Skeletal muscle tissue (tissue), 4 donors: ENCODE data around the gene SERPINB1. TPM values are rescaled to one million over a fixed set of nuclear protein-coding genes. Genes with fewer than 3 reads are reported as not detected.
"Not testable (repeated sequence)": the region's sequence is repeated elsewhere in the genome, so short reads cannot be mapped to it uniquely, and the experiment has no call there.

Experiments used
- H3K27ac ChIP-seq: one replicate; pipeline ENCODE4 v1.7.0; 2013; ENCODE audit warnings: mild to moderate bottlenecking, low read depth, low read length, inconsistent platforms
- H3K27me3 ChIP-seq, 3 donors: one replicate each; pipeline ENCODE4 v1.7.0; 2013; ENCODE audit warnings: low read length in 3 of 3; ENCODE audit not compliant: control insufficient read depth in 3 of 3, insufficient read depth in 3 of 3
- H3K36me3 ChIP-seq, 3 donors: one replicate each; pipeline ENCODE4 v1.7.0; 2013; ENCODE audit warnings: low read length in 3 of 3; ENCODE audit not compliant: control insufficient read depth in 3 of 3, insufficient read depth in 3 of 3
- H3K4me1 ChIP-seq, 3 donors: one replicate each; pipeline ENCODE4 v1.7.0; 2013; ENCODE audit warnings: low read length in 3 of 3, mild to moderate bottlenecking in 3 of 3; ENCODE audit not compliant: control insufficient read depth in 3 of 3, insufficient read depth in 3 of 3
- H3K4me3 ChIP-seq, 3 donors: one replicate each; pipeline ENCODE4 v1.7.0; 2013; ENCODE audit warnings: low read length in 3 of 3
- H3K9ac ChIP-seq, 3 donors: one replicate each; pipeline ENCODE4 v1.7.0; 2013; ENCODE audit warnings: low read length in 3 of 3, mild to moderate bottlenecking in 3 of 3, moderate library complexity in 2 of 3, low read depth in 1 of 3
- H3K9me3 ChIP-seq, 3 donors: one replicate each; pipeline ENCODE4 v1.7.0; 2013; ENCODE audit warnings: low read length in 3 of 3; ENCODE audit not compliant: control insufficient read depth in 3 of 3
- total RNA-seq: library from RNA; depleted of rRNA; stranded (reverse); fragments of >200 nt; gene quantifications from one replicate; pipeline ENCODE4 v1.2.3, GENCODE V29; 2014
- donor health status: Osteomylitis.

SERPINB1 gene
- total RNA-seq, 1 donor from 2014 or later: 11.5 TPM

DNA sequence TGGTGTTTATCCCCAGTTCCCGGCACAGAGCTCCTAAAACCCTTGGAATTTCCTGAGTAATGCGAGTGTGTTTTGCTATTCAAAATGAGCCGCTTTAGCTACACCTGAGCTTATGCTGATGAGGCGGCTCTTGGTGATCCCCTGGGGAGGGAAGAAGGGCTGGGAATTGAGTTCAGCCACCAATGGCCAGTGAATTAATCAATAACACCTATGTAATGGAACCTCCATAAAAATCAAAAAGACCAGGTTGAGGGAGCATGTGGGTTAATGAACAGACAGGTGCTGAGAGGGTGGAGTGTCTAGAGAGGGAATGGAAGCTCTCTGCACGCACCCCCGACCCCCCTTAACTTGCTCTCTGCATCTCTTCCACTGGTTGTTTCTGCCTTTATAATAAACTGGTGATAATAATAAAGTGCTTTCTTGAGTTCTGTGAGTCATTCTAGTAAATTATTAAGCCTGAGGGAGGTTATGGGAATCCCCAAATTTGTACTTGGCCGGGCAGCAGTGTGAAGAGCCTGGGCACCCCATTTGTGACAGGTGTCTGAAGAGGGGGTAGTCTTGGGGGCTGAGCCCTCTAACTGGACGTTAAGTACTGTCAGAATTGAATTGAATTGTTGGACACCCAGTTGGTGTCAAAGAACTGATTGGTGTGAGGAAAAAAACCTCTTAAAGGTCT lies 24.6 kb upstream of the SERPINB1 start:
- Histone ChIP-seq H3K4me1 (peaks cover 5 to 8% (median 6%) of the 10 kb centered on the region in 3 donors), H3K27ac (peak overlapping the region; percentile 46), H3K4me3 (peak overlapping the region in 2 of 3 donors; percentile 17 to 52), H3K36me3 (no peaks in the 10 kb centered on the region), H3K9ac (no peak overlapping the region), H3K9me3 (no peaks in the 10 kb centered on the region), H3K27me3 (no peaks in the 10 kb centered on the region)

DNA sequence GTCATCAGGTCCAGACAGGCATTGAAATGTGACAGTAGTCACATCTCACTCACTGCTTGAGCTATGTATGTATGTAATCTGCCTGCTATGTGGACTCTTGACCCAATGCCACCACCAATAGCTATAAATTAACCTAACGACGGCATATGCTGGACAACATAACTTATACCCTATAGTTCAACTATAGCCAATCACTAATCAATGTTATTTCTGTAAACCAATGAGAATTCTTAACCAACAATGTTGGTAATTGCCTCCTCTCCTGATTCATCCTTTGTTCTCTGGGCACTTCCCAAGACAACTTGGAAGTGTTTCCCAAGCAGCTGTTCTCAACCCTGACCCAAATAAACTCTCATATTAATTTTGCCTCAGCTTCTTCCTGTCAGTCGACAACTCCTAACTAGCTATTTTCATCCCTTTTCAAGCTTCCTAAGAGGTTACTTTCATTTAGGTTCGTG lies 24.1 kb upstream of the SERPINB1 start:
- peaks cover 5 to 8% (median 6%) of the 10 kb centered on the region in 3 donors for H3K4me1 ChIP-seq
- H3K36me3 ChIP-seq: no peaks in the 10 kb centered on the region
- peak overlapping the region; percentile 46 for H3K27ac ChIP-seq
- H3K9ac ChIP-seq: no peak overlapping the region
- H3K27me3 ChIP-seq: no peaks in the 10 kb centered on the region
- H3K9me3 ChIP-seq: no peaks in the 10 kb centered on the region
- H3K4me3 ChIP-seq: peak overlapping the region in 2 of 3 donors; percentile 32 to 52

DNA sequence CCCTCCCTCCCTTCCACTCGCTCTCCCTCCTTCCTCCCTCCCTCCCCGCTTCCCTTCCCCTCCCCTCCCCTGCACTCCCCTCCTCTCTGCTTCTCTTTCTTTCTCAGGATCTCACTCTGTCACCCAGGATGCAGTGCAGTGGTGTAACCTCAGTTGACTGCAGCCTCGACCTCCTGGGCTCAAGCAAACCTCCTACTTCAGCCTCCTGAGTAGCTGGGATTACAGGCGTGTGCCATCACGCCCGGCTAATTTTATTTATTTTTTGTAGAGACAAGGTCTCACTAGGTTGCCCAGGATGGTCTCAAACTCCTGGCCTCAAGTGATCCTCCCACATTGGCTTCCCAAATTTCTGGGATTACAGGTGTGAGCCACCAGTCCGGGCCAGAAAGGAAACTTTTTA lies 23.6 kb upstream of the SERPINB1 start:
- peaks cover 5 to 8% (median 6%) of the 10 kb centered on the region in 3 donors for H3K4me1 ChIP-seq
- H3K4me3 ChIP-seq: peak overlapping the region in 1 of 3 donors; percentile 32
- no peak overlapping the region for H3K27ac ChIP-seq

DNA sequence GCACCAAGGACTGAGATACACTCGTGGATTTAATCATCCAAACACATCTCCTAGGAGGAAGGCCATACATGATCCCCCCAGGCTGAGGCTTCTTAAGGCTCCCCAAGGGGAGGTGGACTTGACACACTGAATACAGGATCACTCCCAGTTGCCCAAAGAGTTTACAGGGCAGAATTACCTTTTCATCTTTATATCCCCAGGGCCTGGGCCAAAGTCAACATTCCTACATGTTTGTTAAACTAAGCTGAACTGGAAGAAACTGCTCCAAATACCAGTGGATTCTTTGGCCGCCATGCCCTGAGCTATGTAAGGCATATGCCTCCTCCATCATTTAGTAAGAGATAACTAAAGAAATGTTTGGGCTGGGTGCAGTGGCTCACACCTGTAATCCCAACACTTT lies 22.2 kb upstream of the SERPINB1 start:
- Histone ChIP-seq H3K9me3 (no peaks in the 10 kb centered on the region), H3K4me1 (peaks cover 6 to 11% (median 7%) of the 10 kb centered on the region in 3 donors), H3K27ac (no peak overlapping the region), H3K36me3 (no peaks in the 10 kb centered on the region), H3K9ac (no peak overlapping the region), H3K4me3 (no peak overlapping the region), H3K27me3 (no peaks in the 10 kb centered on the region)

More for the DNA sequence above, 23.6 kb upstream of the SERPINB1 start:
- no peak overlapping the region for H3K9ac ChIP-seq
- no peaks in the 10 kb centered on the region for H3K9me3 ChIP-seq
- no peaks in the 10 kb centered on the region for H3K36me3 ChIP-seq
- no peaks in the 10 kb centered on the region for H3K27me3 ChIP-seq

DNA sequence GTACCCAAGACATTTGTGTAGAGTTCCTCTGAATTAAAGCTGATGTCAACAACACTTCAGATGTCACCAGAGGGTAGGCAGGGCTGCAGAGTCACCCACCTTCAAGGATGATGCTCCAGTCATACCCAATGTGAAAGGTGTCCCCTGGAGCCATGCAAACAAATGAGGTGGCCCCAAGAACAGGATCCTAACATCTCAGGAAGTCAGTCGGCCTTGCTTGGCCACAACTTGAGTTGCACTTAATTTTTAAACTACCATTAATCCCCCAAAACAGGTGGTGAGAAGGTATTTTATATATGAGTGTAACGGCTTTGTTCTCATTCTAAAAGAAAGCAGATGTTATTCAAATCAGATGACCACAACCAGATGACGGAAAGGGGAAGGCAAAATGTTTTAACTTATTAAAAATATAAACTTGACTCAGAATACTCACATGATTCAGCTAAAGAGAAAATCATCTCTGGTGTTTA lies 21.1 kb upstream of the SERPINB1 start:
- Histone ChIP-seq H3K27me3 (no peaks in the 10 kb centered on the region), H3K36me3 (no peaks in the 10 kb centered on the region), H3K9ac (no peak overlapping the region), H3K4me1 (peaks cover 12 to 15% (median 12%) of the 10 kb centered on the region in 3 donors), H3K4me3 (no peak overlapping the region), H3K27ac (no peak overlapping the region), H3K9me3 (no peaks in the 10 kb centered on the region)

DNA sequence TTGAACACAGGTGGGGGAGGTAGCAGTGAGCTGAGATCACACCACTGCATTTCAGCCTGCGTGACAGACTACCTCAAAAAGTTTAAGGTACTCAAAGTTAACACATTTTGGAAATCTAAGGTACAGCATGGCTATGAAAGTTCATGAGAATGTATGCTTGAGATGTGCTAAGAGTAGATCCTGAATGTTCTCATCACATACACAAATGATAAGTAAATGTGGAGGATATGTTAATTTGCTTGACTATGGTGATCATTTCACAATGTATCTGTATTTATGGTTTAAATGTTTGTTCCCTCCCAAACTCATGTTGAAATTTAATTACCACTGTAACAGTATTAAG lies 20.1 kb upstream of the SERPINB1 start:
- H3K36me3 ChIP-seq: no peaks in the 10 kb centered on the region
- H3K4me1 ChIP-seq: peaks cover 14 to 21% (median 18%) of the 10 kb centered on the region in 3 donors
- H3K27me3 ChIP-seq: no peaks in the 10 kb centered on the region
- no peak overlapping the region for H3K4me3 ChIP-seq
- H3K9me3 ChIP-seq: no peaks in the 10 kb centered on the region
- H3K9ac ChIP-seq: no peak overlapping the region
- H3K27ac ChIP-seq: no peak overlapping the region

DNA sequence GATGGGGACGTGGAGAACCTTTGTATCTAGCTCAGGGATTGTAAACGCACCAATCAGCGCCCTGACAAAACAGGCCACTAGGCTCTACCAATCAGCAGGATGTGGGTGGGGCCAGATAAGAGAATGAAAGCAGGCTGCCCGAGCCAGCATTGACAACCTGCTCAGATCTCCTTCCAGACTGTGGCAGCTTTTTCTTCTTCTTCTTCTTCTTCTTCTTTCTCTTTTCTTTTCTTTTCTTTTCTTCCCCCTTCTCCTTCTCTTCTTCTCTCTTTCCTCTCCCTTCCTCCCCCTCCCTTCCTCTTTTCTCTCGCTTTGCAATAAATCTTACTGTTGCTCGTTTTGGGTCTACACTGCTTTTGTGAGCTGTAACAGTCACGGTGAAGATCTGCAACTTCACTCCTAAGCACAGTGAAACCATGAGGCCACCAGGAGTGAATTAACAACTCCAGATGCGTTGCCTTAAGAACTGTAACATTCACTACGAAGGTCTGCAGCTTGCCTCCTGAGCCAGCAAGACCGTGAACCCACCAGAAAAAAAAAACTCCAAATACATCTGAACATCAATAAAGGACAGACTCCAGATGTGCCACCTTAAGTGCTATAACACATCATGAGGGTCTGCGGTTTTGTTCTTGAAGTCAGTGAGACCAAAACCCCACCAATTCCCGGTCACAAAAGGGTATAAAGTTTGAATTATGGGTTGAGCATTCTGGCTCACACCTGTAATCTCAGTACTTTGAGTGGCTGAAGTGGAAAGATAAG lies 19.6 kb upstream of the SERPINB1 start:
- Histone ChIP-seq H3K4me3 (no peak overlapping the region), H3K36me3 (no peaks in the 10 kb centered on the region), H3K27ac (no peak overlapping the region), H3K4me1 (peaks cover 14 to 19% (median 18%) of the 10 kb centered on the region in 3 donors), H3K9ac (no peak overlapping the region), H3K9me3 (no peaks in the 10 kb centered on the region), H3K27me3 (no peaks in the 10 kb centered on the region)

DNA sequence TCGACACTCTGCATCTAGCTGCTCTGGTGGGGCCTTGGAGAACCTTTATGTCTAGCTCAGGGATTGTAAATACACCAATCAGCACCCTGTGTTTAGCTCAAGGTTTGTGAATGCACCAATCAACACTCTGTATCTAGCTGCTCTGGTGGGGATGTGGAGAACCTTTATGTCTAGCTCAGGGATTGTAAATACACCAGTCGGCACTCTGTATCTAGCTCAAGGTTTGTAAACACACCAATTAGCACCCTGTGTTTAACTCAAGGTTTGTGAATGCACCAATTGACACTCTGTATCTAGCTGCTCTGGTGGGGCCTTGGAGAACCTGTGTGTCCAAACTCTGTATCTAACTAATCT lies 19.0 kb upstream of the SERPINB1 start:
- not testable (repeated sequence) for H3K27me3 ChIP-seq, H3K4me3 ChIP-seq, H3K27ac ChIP-seq, H3K9ac ChIP-seq, H3K9me3 ChIP-seq, H3K36me3 ChIP-seq
- H3K4me1 ChIP-seq: peaks cover 13 to 17% (median 15%) of the 10 kb centered on the region in 3 donors

DNA sequence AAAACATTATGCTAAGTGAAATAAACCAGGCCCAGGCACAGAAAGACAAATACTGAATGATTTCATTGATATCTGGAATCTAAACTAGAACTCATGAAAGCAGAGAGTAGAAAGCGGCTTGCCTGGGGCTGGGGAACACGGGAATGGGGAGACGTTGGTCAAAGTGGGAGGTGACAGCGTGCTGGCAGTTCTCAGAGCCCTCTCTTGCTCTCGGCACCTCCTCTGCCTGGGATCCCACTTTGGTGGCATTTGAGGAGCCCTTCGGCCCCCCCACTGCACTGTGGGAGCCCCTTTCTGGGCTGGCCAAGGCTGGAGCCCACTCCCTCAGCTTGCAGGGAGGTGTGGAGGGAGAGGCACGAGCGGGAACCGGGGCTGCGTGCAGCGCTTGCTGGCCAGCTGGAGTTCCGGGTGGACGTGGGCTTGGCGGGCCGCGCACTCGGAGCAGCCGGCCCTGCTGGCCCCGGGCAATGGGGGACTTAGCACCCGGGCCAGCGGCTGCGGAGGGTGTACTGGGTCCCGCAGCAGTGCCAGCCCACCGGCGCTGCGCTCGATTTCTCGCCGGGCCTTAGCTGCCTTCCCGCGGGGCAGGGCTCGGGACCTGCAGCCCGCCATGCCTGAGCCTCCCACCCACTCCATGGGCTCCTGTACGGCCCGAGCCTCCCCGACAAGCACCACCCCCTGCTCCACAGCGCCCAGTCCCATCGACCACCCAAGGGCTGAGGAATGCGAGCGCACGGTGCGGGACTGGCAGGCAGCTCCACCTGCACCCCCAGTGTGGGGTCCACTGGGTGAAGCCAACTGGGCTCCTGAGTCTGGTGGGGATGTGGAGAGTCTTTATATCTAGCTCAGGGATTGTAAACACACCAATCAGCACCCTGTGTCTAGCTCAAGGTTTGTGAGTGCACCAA lies 18.4 kb upstream of the SERPINB1 start:
- H3K27me3 ChIP-seq, H3K36me3 ChIP-seq, H3K4me3 ChIP-seq, H3K9ac ChIP-seq, H3K27ac ChIP-seq, H3K9me3 ChIP-seq: not testable (repeated sequence)
- peaks cover 11 to 18% (median 18%) of the 10 kb centered on the region in 3 donors for H3K4me1 ChIP-seq
